Activated naive CD4-positive, alpha-beta T cell (primary cell): ENCODE results near the gene PRKN.

ENCODE experiments used
- DNase-seq, 4 experiments: peaks; one replicate each; lab custom pipeline; 2025; lab: John Stamatoyannopoulos, UW

The PRKN gene

DNA sequence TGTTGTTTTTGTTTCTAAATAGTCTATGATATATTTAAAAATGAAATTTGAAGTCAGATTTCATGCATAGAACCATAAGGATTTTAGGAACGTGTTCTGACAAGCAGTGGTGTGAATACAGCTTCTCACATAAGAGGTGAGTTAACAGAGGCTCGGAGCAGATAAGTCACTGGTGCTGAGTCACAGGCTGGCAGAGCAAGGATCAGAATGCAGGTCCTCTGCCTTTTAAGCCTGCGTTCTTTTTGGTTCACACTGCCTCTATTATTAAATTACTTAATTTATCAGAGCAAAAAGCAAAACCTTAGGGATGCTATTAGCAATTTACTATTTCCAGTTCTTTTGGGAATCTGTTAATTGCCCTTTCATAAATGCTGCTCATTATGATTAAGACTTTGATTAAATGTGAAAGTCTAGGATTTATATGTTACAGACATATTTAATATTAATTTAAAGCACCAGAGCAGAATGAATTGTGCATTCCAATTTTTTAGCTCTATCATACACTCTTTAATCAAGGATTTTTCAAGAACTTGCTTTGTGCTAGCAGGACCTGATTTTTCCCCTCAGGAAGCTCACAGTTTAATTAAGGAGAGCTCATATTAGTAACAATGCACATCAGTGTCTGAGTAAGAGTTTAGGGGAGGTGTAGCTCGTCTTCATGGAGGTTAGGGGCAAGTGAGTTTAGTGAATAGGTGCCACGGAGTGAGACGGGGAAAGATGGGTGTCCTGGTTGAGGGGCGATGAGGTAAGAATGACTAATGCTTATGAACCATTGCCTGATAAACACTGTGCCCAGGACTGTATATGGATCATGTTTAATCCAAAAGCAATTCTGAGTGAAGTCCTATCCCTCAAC, 1241.0 kb downstream of the PRKN start:
- DNase-seq, result no peak

DNA sequence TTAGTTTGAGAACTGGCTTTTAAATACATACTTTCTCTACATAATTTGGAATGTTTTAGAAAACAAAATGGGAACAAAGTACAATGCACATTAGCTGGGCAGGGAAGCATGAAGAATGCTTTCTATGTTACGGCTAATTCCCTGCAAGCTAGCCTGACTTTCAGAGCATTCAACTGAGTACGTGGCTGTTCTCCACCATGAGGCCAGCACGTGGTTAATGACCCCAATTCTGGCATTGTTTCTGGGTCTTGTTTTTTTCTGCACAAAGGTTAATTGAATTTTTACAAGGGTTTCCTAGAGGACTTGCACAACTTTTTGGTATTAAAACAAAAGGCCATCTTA, 1245.1 kb downstream of the PRKN start:
- DNase-seq, result no peak

DNA sequence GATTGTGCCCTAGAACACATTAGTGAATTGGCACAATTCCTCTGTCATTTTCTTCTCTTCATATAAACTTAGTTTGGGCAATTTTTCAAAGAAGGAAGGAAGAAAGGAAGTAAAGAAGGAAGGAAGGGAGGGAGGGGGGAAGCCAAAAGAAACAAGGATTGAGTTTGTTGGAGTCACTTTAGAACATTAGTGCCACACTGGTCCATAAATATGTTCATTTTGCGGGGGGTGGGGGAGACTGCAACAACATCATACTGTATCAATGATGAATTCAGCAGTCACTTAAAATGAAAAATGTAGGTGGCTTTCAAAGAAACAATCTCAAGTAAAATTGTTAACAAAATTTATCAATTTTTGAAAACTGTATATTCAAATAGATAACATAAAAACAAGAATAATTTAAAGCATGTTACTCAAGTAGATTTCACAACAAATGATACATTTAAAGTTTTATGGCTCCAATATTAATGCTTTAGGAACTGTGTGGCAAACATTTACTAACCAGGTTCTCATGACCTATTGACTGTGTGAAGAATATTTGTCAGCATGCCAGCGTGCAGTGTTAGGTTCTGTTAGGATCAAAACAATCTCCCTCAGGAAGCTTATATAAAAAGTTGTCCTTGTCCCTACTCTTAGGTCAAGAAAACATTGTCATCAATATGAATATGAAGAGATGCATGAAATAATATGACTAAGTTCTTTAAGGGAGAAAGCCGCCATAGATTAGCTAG, 1245.6 kb downstream of the PRKN start:
- DNase-seq, result no peak

DNA sequence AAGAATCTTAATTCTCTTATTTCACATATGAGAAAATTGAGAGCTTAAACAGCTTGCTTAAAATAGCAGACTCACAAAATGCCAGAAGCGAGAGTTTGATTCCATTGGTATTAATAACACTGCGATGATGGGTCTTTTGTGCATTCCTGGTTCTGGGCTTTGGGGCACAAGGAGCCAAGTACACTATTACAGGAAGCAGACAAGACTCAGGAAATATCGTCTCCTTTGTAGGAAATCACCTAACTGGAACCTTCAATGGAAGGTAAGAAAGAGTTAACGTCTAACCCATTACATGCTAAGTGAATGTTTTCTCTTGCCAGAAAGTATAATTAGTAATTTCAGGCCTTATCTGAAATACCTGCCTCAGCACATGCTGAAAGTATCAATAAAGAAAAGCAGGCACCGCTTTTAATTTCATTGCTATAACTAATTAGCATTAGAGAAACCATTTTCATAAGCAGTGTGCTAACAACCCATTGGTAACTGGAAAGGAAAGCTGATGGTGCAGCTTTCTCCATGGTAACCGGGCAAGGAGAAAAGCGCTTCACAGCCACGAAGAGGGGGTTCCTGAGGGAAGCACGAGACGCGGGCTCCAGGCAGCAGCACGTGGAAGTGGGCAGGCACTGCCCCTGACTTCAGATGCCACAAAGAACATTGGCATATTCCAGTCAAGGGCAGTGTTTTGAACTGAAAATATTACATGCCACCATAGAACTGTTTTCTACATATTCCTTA, 1247.0 kb downstream of the PRKN start:
- no peak for DNase-seq

DNA sequence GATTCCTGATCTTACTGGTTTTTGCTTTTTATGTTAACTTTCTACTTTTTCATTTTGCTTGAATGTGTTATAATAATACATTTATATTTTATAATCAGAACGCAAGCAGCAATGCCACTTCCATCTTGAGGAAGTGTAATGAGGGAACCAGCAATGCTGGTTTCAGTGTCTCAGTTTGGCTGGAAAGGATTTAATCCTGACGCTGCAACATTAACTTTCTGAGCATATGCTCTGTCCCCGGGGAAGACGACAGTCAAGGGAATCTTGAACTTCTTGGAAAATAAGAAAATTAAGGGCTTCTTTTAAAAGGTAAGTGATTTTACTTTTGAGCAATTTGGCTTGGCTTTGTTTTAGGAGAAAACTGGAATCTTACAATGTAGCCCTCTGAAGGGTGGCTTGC, 1248.2 kb downstream of the PRKN start:
- no peak for DNase-seq

DNA sequence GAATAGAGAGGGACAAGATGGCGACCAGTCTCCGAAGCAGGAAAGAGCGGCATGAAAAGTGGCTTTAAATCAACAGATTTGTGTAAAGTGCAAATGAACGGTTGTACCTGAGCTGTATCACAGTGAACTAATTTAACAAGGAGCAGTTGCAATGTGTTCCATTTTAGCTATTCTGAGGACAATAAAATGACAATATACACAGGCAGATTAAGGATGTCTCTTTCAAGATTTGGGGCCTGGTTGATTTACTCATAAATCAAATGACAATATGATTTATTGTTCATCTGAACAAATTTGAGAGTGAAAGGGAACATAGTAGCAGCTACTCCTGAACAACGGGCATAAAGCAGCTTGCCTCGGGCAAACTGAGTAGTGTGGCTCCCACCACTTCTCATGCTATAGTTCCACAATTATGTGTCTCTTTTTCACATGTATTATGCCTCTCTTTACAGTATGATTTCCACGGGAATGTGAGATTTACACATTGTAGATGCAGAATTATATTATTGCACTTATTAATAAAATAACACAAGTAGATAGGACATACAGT, 1249.6 kb downstream of the PRKN start:
- DNase-seq, result no peak

DNA sequence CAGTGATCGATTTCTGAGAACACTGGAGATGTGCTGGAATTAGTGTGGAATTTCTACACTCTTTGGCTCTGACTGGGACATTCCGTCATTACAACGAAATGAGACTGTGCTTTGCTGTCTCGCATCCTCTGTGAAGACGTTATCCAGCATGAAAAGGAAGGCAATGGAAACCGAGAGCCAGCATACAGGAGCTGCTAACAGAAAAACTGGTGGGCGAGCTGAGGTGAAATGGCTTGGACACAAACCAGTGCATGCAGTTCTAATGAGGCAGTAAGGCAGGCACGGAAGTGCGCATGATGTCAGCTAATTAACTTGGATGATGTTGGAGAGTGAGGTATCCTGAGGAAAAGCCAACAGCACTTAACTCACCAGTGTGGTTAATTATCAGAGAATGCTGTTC, 1250.9 kb downstream of the PRKN start:
- no peak for DNase-seq

DNA sequence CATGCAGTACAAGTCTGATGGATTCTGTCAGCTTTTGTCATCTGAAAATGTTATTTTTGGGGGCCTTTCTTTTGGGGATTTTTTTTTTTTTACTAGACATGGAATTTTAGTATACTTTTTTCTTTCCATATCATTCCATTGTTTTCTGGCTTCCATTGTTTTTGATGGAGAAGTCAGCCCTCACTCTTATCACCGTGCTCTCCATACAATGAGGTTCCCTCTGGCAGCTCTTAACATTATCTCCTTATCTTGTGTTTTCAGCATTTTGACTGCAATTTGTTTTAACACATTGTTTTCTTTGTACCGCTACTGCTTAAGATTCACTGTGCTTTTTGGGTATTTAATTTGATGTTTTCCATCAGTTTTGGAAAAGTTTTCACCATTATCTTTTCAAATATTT, 1262.2 kb downstream of the PRKN start:
- DNase-seq, result no peak

DNA sequence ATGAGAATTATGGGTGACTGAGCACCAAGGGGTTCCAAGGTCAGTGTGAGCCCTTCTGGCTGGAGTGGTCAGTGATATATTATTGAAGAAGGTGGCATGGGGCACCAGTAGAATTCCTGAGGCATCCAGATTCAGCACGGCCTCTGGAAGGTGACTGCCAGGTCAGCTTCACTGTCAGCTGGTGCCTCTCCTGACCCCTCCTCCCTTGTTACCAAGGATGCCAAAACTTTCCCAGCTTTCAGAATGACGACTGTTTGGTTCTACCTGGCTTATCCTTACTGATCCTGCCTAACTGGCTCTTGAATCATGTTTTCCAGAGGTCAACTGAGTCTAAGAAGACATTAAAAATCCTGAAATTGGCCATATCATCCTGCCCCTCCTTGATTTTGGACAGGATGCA, 1264.5 kb downstream of the PRKN start:
- no peak for DNase-seq

DNA sequence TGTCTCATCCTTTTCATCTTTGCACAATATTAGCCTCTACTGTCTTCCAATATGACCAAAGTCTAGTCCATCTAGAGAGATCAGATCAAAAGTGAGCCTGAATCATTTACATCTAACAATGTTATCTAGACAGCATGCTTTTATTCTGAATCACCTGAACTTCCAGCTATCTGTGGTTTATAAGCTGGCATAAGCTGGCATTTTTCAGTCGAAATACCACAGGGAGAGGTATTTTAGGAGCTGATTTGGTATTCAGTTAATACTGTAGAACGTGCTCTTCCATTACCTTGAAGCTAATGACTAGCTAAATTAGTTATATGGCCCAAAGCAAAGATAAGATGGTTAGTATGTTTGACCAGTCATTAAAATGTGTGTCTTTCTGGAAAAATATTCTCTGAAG, 1265.4 kb downstream of the PRKN start:
- DNase-seq, result no peak

DNA sequence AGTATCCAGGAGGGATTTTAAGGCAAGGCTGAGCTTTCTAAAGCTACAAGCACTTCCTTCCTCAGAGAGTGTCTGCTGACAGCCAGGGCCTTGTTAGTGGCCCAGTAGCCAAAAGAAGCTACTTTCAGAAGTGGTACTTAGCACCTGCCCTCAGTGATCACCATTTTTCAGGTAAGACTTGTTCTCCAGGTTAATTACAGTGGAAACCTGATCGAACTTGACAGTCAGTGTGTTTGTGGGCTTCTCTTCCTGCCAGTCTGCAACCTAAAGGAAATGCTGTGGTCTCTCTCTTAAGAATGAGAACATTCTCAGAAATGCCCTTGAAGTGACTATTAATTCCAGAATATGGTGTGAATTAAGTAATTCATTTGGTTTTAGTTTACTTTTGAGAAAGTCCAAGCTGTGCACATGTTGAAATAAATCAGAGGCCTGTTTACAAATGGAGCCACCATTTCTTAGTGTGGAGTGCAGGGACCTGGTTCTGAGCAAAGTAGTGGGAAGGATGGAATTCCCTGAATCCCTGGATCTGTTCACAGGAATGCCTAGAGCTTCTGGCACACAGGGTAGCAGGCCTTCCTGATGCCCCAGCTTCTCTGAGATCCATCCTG, 1268.5 kb downstream of the PRKN start:
- no peak for DNase-seq

DNA sequence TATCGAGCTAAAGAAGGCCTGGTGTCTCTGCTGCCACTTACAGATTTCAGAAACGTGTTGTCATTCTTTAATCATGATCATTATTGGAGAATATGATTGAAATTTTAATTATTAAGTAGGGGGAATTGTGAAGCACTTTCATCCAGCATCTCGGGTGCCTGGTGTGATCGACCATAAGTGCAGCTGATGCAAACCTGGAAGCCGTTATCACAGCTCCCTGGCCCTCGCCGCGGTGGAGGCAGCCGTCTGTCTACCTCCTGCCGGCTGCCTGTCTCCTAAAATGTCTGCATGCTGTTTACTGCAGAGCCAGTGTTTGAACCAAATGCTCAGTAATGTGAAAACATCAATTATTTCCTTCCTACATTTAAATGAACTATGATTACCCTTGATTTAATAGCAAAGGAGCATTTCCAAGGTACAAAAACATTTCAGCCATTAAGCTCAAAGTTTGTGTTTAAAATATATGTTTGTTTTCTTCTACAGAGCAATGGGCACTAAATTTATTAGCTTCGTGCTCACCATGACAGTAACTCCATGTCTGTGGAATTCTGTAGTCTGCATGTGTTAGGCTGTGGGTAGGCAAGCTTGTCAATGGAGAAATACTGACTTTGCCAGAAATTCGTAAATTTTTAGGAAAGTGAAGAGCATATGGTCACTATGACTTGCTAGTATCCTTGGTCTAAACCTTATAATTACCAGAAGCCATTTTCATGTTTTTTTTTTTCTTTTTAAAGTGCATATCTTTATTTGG, 1269.2 kb downstream of the PRKN start:
- no peak for DNase-seq

DNA sequence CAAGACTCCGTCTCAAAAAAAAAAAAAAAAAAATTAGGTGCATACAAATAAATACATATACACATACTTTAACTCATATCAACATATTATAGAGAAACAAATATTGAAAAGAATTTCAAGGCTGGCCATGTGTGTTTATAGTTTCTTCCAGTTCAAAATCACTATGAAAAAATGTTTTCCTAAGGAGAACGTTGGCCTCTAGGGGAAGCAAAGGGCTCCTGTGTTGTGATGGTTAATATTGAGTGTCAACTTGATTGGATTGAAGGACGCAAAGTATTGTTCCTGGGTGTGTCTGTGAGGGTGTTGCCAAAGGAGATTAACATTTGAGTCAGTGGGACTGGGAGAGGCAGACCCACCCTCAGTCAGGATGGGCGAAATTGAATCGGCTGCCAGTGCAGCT, 1271.7 kb downstream of the PRKN start:
- no peak for DNase-seq

DNA sequence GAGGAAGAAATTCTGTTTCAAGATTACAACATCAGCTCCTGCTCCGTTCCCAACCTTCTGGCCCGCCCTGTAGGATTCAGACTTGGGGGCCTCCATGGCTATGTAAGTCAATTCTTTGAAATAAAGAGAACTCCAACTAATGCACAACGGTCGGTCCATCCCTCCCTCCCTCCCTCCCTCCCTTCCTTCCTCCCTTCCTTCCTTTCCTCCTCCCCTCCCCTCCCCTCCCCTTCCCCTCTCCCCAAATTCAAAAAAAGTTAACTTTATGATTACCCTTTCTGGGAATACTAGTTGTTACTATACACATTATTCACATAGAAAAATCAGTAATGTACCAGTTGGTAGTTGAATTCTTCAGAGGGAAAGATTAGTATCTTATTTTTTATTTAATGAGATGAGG, 1274.0 kb downstream of the PRKN start:
- no peak for DNase-seq

DNA sequence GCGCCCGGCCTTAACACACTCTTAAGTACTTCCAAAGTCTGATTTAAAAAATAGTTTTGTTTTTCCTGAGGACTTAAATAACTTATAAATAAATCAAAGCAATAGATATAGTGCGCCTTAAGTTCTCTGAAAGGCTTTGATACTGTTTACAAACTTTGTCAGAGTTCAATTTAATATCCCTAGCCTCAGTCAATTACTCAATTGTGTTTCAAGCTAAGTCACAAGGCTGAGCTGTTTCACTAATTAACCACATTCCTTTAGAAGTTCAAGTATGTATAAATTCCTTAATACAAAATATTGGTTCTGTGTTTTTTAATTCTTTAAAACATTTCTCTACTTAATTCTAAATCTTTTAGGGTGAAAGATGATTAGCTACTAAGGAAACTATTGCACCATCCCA, 1275.3 kb downstream of the PRKN start:
- no peak for DNase-seq

DNA sequence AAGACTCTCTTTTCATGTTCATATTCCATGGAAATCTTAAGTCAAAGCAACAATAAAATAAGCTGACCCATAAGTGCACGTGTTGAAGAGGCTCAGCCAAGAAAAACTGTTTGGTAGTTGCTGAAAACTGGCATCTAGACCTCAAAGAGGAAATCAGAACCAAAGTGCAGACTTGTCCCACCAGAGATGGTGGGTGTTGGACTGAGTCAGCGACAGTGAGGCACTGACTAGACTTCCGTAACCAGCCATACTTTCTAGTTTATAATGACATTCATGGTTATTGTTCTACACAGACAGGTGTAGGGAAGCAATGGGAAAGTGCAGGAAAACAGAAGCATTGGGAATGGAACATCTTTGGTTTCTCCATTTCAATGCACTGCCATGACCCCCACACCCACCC, 1278.0 kb downstream of the PRKN start:
- no peak for DNase-seq

DNA sequence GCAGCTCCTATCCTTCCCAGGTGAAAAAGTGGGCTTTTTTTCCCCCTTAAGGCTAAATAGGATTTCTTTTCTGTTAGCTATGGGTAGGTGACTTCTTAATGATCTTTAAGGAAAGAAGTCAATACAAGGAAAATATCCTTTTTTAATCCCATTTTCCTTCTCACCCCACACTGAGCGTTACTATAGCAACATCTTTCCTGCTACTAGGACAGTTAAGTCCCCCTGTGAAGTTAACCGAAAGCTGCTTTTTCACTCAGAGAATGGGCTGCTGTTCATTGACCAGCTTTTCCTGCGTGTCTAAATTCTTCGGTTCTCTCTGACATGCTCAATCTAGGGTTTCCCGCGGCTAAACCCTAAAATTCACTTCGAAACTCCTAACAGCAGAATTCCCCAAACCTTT, 1280.6 kb downstream of the PRKN start:
- DNase-seq, result no peak

DNA sequence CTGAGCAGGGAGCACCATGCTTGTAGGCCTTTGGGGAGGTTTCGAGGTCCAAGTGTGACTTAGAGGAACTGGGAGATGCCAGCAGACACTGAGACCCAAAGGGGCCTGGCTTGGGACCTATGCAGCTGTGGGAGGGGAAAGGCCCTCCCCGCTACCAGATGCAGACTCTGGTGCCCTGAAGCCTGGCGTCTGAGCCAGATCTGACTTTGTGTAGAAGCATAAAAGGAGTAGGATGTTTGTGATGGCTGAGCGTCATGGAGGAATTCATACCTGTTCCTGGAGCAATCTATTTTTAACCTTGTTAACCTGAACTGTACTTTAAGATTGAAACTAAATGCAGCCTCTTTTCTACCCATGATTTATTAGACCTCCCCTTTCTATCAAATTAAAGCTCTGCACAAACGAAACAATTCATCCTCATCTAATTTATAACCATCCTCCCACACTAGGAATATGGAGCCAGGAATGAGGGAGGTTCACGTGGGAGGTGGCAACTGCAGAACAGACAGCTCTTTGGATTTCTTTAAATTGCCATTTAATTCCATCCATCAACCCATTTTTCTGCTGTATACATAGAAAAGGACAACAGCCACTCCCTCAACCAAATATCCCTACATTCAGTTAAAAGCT, 1281.2 kb downstream of the PRKN start:
- DNase-seq, result no peak

DNA sequence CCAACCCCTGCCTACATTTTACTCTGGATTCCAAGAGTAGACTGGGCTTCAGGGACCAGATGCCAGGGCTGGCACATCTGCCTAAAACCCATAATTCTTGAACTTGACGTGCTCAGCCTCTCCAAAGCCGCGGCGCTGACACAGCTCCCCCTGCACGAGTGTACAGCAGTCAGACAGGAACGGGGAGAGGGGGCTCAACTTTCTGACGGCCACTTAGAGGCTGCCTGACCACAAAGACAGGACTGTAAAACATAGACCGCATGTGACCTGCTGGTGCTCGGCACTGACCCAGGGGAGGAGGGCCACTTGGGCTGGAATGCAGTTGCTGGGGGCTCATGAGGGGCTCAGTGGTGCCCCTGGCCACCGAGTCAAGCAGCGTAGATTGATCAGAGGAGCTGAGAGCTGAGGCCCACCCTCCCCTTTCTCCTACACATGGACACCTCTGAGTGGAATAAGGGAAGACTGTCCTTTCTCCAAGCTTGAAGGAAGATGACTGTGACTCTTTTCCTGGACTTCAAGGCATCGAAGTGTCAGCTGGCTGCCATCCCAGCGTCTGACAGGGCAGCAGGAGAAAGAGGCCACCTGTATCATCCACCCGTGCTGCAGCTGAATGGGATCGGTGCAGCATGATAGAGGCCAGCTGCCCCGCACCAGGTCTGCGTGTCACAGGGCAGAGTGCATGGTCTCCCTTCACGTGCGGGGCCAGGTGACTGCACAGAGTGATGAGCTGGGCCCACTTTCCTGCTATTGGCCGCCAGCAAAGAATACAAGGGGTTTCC, 1282.4 kb downstream of the PRKN start:
- no peak for DNase-seq

DNA sequence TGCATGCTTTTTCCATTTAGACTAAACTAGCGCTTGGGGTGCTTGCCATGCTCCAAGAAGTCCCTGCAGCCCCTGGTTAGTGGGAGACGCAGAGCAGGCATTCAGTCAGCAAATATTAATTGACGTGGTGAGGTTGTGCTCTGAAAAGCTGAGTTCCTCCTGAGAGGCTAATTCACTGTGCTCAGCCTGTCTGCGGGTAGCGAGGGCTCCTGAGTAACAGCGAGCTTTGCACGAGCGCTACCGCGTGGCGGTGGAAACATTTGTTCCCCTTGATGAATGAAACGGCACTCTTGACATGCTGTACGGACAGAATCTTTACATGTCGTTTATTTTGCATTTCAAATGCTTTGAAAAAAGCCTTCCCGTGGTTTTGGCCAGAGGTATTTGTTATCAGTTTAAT, 1283.1 kb downstream of the PRKN start:
- DNase-seq, result no peak
